ENCODE measurements around the gene AGPAT2.
"Not testable (repeated sequence)": the region's sequence is repeated elsewhere in the genome, so short reads cannot be mapped to it uniquely, and the experiment has no call there.

Gene AGPAT2

GRCh38 chr9:136714893-136715274, 27.6 kb upstream of the AGPAT2 start:
- no peak for DNase-seq
- Mint-ChIP-seq H3K4me3 (no peak overlapping the region), H3K36me3 (ENCODE audit: insufficient read depth) (peaks cover 3% of the 10 kb centered on the region), H3K27me3 (peaks cover 45 to 73% of the 10 kb centered on the region in 2 donors), H3K4me1 (ENCODE audit: low read depth in 2 of 2) (peaks cover 5 to 8% of the 10 kb centered on the region in 2 donors), H3K9me3 (no peaks in the 10 kb centered on the region), H3K27ac (no peak overlapping the region)
- no peak for ATAC-seq (replicated peaks)

- no peak for ATAC-seq (replicated peaks)
- Mint-ChIP-seq H3K36me3 (ENCODE audit: insufficient read depth) (peaks cover 3% of the 10 kb centered on the region), H3K4me3 (no peak overlapping the region), H3K27ac (no peak overlapping the region), H3K9me3 (no peaks in the 10 kb centered on the region), H3K27me3 (peaks cover 47 to 79% of the 10 kb centered on the region in 2 donors), H3K4me1 (ENCODE audit: low read depth in 2 of 2) (peaks cover 5 to 6% of the 10 kb centered on the region in 2 donors)
- DNase-seq: no peak
These were observed 27.0 kb upstream of the AGPAT2 start for GRCh38 chr9:136714096-136714892.

- ATAC-seq (replicated peaks) (no peak), DNase-seq (no peak)
- Mint-ChIP-seq H3K36me3 (ENCODE audit: insufficient read depth) (peaks cover 3% of the 10 kb centered on the region), H3K4me3 (no peak overlapping the region), H3K27me3 (peaks cover 46 to 86% of the 10 kb centered on the region in 2 donors), H3K27ac (no peak overlapping the region), H3K4me1 (ENCODE audit: low read depth in 2 of 2) (peaks cover 4% of the 10 kb centered on the region in 2 donors), H3K9me3 (no peaks in the 10 kb centered on the region)
These were observed 26.3 kb upstream of the AGPAT2 start for GRCh38 chr9:136713550-136713949.

- DNase-seq (no peak), ATAC-seq (replicated peaks) (no peak)
- H3K4me1 Mint-ChIP-seq (ENCODE audit: low read depth in 2 of 2): peaks cover 3 to 4% of the 10 kb centered on the region in 2 donors
- H3K36me3 Mint-ChIP-seq (ENCODE audit: insufficient read depth): peaks cover 3% of the 10 kb centered on the region
- H3K4me3 Mint-ChIP-seq: no peak overlapping the region
- H3K9me3 Mint-ChIP-seq: no peaks in the 10 kb centered on the region
- H3K27me3 Mint-ChIP-seq: peaks cover 42 to 86% of the 10 kb centered on the region in 2 donors
- H3K27ac Mint-ChIP-seq: no peak overlapping the region
These were observed 25.7 kb upstream of the AGPAT2 start for GRCh38 chr9:136712690-136713544.

GRCh38 chr9:136711751-136712689, 24.8 kb upstream of the AGPAT2 start, which contains the start of gene DIPK1B:
Gene DIPK1B, plus strand, starts transcription at chr9:136712572. Its CDS starts 94 bp downstream, at chr9:136712666.
- DNase-seq: no peak
- Mint-ChIP-seq H3K36me3 (ENCODE audit: insufficient read depth) (peaks cover 3% of the 10 kb centered on the region), H3K27me3 (peaks cover 42 to 83% of the 10 kb centered on the region in 2 donors), H3K9me3 (no peaks in the 10 kb centered on the region), H3K27ac (peak within 1 kb of the TSS in 1 of 2 donors; percentile 51), H3K4me1 (ENCODE audit: low read depth in 2 of 2) (peaks cover 3 to 4% of the 10 kb centered on the region in 2 donors), H3K4me3 (peak within 1 kb of the TSS; percentile 74 to 75)
- ATAC-seq (replicated peaks): peak; percentile 59

- not testable (repeated sequence) for H3K9me3 Mint-ChIP-seq; DNase-seq; H3K36me3 Mint-ChIP-seq (ENCODE audit: insufficient read depth); H3K4me1 Mint-ChIP-seq (ENCODE audit: low read depth in 2 of 2); ATAC-seq (replicated peaks)
- H3K27me3 Mint-ChIP-seq: peaks cover 42 to 77% of the 10 kb centered on the region in 2 donors
- H3K4me3 Mint-ChIP-seq: peak overlapping the region; percentile 74 to 75
- peak overlapping the region in 1 of 2 donors; percentile 51 for H3K27ac Mint-ChIP-seq
These were observed 24.0 kb upstream of the AGPAT2 start for GRCh38 chr9:136711219-136711648.

- Mint-ChIP-seq H3K27ac (peak overlapping the region in 1 of 2 donors; percentile 44), H3K27me3 (peaks cover 35 to 76% of the 10 kb centered on the region in 2 donors), H3K4me3 (peak overlapping the region in 1 of 2 donors; percentile 75), H3K9me3 (no peaks in the 10 kb centered on the region), H3K4me1 (ENCODE audit: low read depth in 2 of 2) (peaks cover 4 to 5% of the 10 kb centered on the region in 2 donors), H3K36me3 (ENCODE audit: insufficient read depth) (peaks cover 3% of the 10 kb centered on the region)
- no peak for DNase-seq
- ATAC-seq (replicated peaks): no peak
These were observed 23.3 kb upstream of the AGPAT2 start for GRCh38 chr9:136710543-136710942.

- peaks cover 8% of the 10 kb centered on the region for H3K36me3 Mint-ChIP-seq (ENCODE audit: insufficient read depth)
These were observed 22.3 kb upstream of the AGPAT2 start for GRCh38 chr9:136709454-136710109.

GRCh38 chr9:136707849-136708517, 20.7 kb upstream of the AGPAT2 start:
- Mint-ChIP-seq H3K27me3 (peaks cover 22 to 58% of the 10 kb centered on the region in 2 donors), H3K4me1 (ENCODE audit: low read depth in 2 of 2) (peaks cover 4 to 5% of the 10 kb centered on the region in 2 donors), H3K9me3 (no peaks in the 10 kb centered on the region), H3K4me3 (no peak overlapping the region), H3K27ac (no peak overlapping the region), H3K36me3 (ENCODE audit: insufficient read depth) (peaks cover 8% of the 10 kb centered on the region)
- ATAC-seq (replicated peaks): no peak
- DNase-seq: no peak

More at GRCh38 chr9:136709454-136710109, 22.3 kb upstream of the AGPAT2 start:
- Mint-ChIP-seq H3K4me3 (no peak overlapping the region), H3K9me3 (no peaks in the 10 kb centered on the region), H3K4me1 (ENCODE audit: low read depth in 2 of 2) (peaks cover 4 to 5% of the 10 kb centered on the region in 2 donors), H3K27ac (no peak overlapping the region), H3K27me3 (peaks cover 33 to 74% of the 10 kb centered on the region in 2 donors)
- ATAC-seq (replicated peaks) (no peak), DNase-seq (no peak)

GRCh38 chr9:136707011-136707410, 19.8 kb upstream of the AGPAT2 start:
- ATAC-seq (replicated peaks) (no peak), DNase-seq (no peak)
- H3K36me3 Mint-ChIP-seq (ENCODE audit: insufficient read depth): peaks cover 8% of the 10 kb centered on the region
- peaks cover 22 to 57% of the 10 kb centered on the region in 2 donors for H3K27me3 Mint-ChIP-seq
- no peak overlapping the region for H3K4me3 Mint-ChIP-seq
- H3K27ac Mint-ChIP-seq: no peak overlapping the region
- H3K9me3 Mint-ChIP-seq: no peaks in the 10 kb centered on the region
- peaks cover 4 to 5% of the 10 kb centered on the region in 2 donors for H3K4me1 Mint-ChIP-seq (ENCODE audit: low read depth in 2 of 2)

GRCh38 chr9:136705564-136705963, 18.3 kb upstream of the AGPAT2 start:
- ATAC-seq (replicated peaks): no peak
- H3K9me3 Mint-ChIP-seq: no peaks in the 10 kb centered on the region

GRCh38 chr9:136704741-136705140, 17.5 kb upstream of the AGPAT2 start:
- H3K9me3 Mint-ChIP-seq; DNase-seq; ATAC-seq (replicated peaks); H3K4me3 Mint-ChIP-seq: not testable (repeated sequence)
- H3K36me3 Mint-ChIP-seq (ENCODE audit: insufficient read depth): peaks cover 16% of the 10 kb centered on the region
- H3K27ac Mint-ChIP-seq: peak overlapping the region in 1 of 2 donors; percentile 38
- peaks cover under 1 to 42% of the 10 kb centered on the region in 2 donors for H3K27me3 Mint-ChIP-seq
- peaks cover 10 to 18% of the 10 kb centered on the region in 2 donors for H3K4me1 Mint-ChIP-seq (ENCODE audit: low read depth in 2 of 2)

More at GRCh38 chr9:136705564-136705963, 18.3 kb upstream of the AGPAT2 start:
- peaks cover 9 to 50% of the 10 kb centered on the region in 2 donors for H3K27me3 Mint-ChIP-seq
- H3K4me1 Mint-ChIP-seq (ENCODE audit: low read depth in 2 of 2): peaks cover 10 to 14% of the 10 kb centered on the region in 2 donors
- peaks cover 16% of the 10 kb centered on the region for H3K36me3 Mint-ChIP-seq (ENCODE audit: insufficient read depth)
- H3K27ac Mint-ChIP-seq: peak overlapping the region in 1 of 2 donors; percentile 38
- DNase-seq: no peak
- H3K4me3 Mint-ChIP-seq: no peak overlapping the region
